DND-41 (cell line): ENCODE results near the gene UBN2.

Experiments used
- ATAC-seq: fragments of 200-7000 bp; cut with Tn5 transposase; 3 replicates; pipeline ENCODE4 v1.9.1; 2021; ENCODE audit warnings: low read depth; ENCODE audit not compliant: insufficient read depth
- DNase-seq: peaks from one replicate; pipeline ENCODE4 v3.0.0-alpha.2; 2020
- H2AFZ ChIP-seq: 2 replicates; pipeline ENCODE4 v1.6.0; 2012; ENCODE audit warnings: low read depth, low read length
- H3K27ac ChIP-seq: 2 replicates; pipeline ENCODE4 v1.5.1; 2012; ENCODE audit warnings: low read length, inconsistent platforms
- H3K27me3 ChIP-seq: fragments of 200-600 bp; sonication (generic); 2 replicates; pipeline ENCODE4 v1.6.0; 2012; ENCODE audit warnings: low read length, mild to moderate bottlenecking, inconsistent platforms; ENCODE audit not compliant: insufficient read depth, poor library complexity
- H3K36me3 ChIP-seq: 2 replicates; pipeline ENCODE4 v1.5.1; 2012; ENCODE audit warnings: low read length, inconsistent platforms; ENCODE audit not compliant: insufficient read depth
- H3K4me1 ChIP-seq: 2 replicates; pipeline ENCODE4 v1.5.1; 2012; ENCODE audit warnings: mild to moderate bottlenecking, low read length; ENCODE audit not compliant: insufficient read depth
- H3K4me2 ChIP-seq: 2 replicates; pipeline ENCODE4 v1.6.0; 2012; ENCODE audit warnings: mild to moderate bottlenecking, moderate library complexity, low read length, inconsistent platforms; ENCODE audit not compliant: insufficient read depth
- H3K4me3 ChIP-seq, 2 experiments: fragments of 200-600 bp in 1 of 2; shearing (Covaris generic) in 1 of 2; 2 replicates each; pipeline ENCODE4 v1.5.1; 2012 to 2016; ENCODE audit warnings: inconsistent platforms in 2 of 2, low read length in 2 of 2, mild to moderate bottlenecking in 2 of 2, low read depth in 1 of 2, moderate library complexity in 1 of 2
- H3K79me2 ChIP-seq: 2 replicates; pipeline ENCODE4 v1.6.0; 2012; ENCODE audit warnings: low read length, inconsistent platforms; ENCODE audit not compliant: insufficient read depth
- H3K9ac ChIP-seq: 2 replicates; pipeline ENCODE4 v1.6.0; 2012; ENCODE audit warnings: low read depth, mild to moderate bottlenecking, inconsistent platforms, low read length, moderate library complexity
- H3K9me3 ChIP-seq: 2 replicates; pipeline ENCODE4 v1.5.1; 2012; ENCODE audit warnings: low read length, moderate library complexity, mild to moderate bottlenecking, inconsistent platforms; ENCODE audit not compliant: insufficient read depth, severe bottlenecking
- H4K20me1 ChIP-seq: 2 replicates; pipeline ENCODE4 v1.6.0; 2012; ENCODE audit warnings: low read length; ENCODE audit not compliant: insufficient read depth
- EZH2 ChIP-seq: IDR thresholded peaks from 3 replicates; pipeline ENCODE4 v1.6.1; 2012; ENCODE audit warnings: borderline replicate concordance, low read depth, mild to moderate bottlenecking, moderate library complexity, low read length, inconsistent platforms; ENCODE audit not compliant: severe bottlenecking
- TF ChIP-seq, protein P1 (sequence below): IDR thresholded peaks from 2 replicates; pipeline ENCODE4 v1.5.1; 2012; ENCODE audit warnings: borderline replicate concordance, low read length, moderate library complexity, mild to moderate bottlenecking; ENCODE audit not compliant: poor library complexity, severe bottlenecking; ENCODE audit errors: extremely low read depth

The UBN2 gene

DNA sequence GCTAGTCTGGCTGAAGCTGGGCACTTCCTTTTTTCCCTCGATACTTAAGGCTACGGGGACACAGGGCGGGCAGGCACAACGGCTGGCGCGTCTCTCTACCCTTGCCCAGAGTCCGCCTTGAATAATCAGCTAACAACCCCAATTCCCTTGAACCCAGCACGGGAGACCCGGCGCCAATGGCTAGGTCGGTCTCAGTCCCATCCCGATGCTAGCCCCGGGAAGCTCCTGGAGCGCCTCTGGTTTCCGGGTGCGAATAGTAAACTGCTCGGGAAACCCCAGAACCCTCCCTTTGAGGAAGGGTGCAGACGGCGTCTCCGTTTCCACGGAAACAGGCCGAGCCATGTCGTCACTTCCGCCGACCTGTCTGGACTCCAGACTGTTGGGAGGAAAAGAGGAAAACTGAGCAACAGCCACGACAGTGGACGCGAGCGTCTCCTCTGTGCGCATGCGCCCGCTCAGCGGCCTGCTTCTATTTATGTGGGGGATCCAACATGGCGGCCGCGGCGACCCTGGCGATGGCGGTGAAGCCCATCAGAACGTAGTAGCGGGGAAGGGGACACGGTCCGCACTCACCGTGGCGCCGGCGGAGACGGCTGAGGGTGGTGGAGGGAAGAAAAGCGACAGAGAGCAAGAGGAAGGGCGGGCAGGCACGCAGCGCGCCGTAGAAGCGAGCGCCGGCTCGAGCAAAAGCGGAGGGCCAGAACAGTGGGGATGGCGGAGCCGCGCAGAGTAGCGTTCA is at the start of gene UBN2:
Gene UBN2 (plus strand): TSS at position 464 of the 739 bp plus-strand sequence. CDS start 248 bp downstream, at position 712.
- H2AFZ ChIP-seq = peak within 1 kb of the TSS; percentile 99
- DNase-seq (peak; percentile 95), ATAC-seq (peak; percentile 90)
- H3K4me2 ChIP-seq = peak within 1 kb of the TSS; percentile 99
- H3K4me3 ChIP-seq = peak within 1 kb of the TSS; percentile 89 to 98
- peak within 1 kb of the TSS; percentile 97 for H3K9ac ChIP-seq
- H3K27me3 ChIP-seq = no peaks in the 10 kb centered on the region
- no peak for TF ChIP-seq EZH2
- peaks cover 36% of the 10 kb centered on the region for H3K4me1 ChIP-seq
- H3K36me3 ChIP-seq = no peaks in the 10 kb centered on the region; the same call in 1 of the 2 replicates
- no peaks in the 10 kb centered on the region for H3K9me3 ChIP-seq
- H3K79me2 ChIP-seq = peaks cover 47% of the 10 kb centered on the region
- peak within 1 kb of the TSS; percentile 83 for H3K27ac ChIP-seq
- H4K20me1 ChIP-seq = peaks cover 5% of the 10 kb centered on the region

DNA sequence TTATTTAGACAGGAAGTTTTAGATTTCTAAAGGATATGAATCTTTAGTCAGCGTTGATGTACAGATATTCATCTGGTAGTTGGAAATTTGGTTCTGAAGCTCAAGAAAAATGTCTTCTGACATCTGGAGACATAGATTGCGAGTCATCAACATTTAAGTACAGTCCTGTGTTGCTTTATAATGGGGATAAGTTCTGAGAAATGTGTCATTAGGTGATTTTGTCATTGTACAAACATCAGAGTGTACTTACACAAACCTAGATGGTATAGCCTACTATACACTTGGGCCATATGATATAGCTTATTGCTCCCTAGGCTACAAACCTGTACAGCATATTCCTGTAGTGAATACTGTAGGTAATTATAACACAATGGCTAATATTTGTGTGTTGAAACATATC is 49.6 kb upstream of the UBN2 start:
- Histone ChIP-seq H3K4me3 (no peak overlapping the region), H3K27me3 (no peaks in the 10 kb centered on the region), H3K27ac (no peak overlapping the region), H3K36me3 (peaks cover 12% of the 10 kb centered on the region; the same call in 1 of the 2 replicates), H3K9me3 (no peaks in the 10 kb centered on the region), H4K20me1 (no peaks in the 10 kb centered on the region), H3K79me2 (no peaks in the 10 kb centered on the region), H3K4me2 (no peak overlapping the region), H3K4me1 (no peaks in the 10 kb centered on the region), H3K9ac (no peak overlapping the region), H2AFZ (no peak overlapping the region)
- TF ChIP-seq, protein P1, sequence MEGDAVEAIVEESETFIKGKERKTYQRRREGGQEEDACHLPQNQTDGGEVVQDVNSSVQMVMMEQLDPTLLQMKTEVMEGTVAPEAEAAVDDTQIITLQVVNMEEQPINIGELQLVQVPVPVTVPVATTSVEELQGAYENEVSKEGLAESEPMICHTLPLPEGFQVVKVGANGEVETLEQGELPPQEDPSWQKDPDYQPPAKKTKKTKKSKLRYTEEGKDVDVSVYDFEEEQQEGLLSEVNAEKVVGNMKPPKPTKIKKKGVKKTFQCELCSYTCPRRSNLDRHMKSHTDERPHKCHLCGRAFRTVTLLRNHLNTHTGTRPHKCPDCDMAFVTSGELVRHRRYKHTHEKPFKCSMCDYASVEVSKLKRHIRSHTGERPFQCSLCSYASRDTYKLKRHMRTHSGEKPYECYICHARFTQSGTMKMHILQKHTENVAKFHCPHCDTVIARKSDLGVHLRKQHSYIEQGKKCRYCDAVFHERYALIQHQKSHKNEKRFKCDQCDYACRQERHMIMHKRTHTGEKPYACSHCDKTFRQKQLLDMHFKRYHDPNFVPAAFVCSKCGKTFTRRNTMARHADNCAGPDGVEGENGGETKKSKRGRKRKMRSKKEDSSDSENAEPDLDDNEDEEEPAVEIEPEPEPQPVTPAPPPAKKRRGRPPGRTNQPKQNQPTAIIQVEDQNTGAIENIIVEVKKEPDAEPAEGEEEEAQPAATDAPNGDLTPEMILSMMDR = no peak
- no peak for TF ChIP-seq EZH2
- DNase-seq = no peak
- ATAC-seq = no peak

DNA sequence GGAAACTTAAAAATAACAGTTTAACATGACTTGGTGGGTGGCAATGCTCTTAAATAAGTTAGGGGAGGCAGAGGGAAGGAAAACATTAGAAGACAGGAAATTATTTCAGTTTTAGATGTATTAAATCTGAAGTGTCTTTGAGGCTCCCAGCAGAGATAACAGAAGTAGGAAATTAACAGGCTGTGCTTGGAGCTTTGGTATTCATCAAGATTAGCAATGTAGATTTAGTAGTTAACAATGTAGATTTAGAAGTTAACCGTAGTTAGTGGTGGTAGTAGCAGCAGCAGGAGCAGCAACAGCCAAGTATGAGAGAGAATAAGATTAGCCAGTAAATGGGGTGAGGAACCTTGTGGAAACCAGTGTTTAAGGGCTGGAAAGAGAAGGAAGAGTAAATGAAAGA is 48.7 kb upstream of the UBN2 start:
- no peaks in the 10 kb centered on the region for H3K79me2 ChIP-seq
- H3K4me2 ChIP-seq = no peak overlapping the region
- H3K36me3 ChIP-seq = peaks cover 12% of the 10 kb centered on the region; the same call in 1 of the 2 replicates
- H3K27me3 ChIP-seq = no peaks in the 10 kb centered on the region
- H3K4me1 ChIP-seq = no peaks in the 10 kb centered on the region
- H4K20me1 ChIP-seq = no peaks in the 10 kb centered on the region
- DNase-seq = no peak
- no peak for ATAC-seq
- TF ChIP-seq EZH2 = no peak
- TF ChIP-seq, protein P1 = no peak
- no peak overlapping the region for H3K9ac ChIP-seq
- no peak overlapping the region for H2AFZ ChIP-seq
- no peaks in the 10 kb centered on the region for H3K9me3 ChIP-seq
- no peak overlapping the region for H3K4me3 ChIP-seq
- H3K27ac ChIP-seq = no peak overlapping the region

DNA sequence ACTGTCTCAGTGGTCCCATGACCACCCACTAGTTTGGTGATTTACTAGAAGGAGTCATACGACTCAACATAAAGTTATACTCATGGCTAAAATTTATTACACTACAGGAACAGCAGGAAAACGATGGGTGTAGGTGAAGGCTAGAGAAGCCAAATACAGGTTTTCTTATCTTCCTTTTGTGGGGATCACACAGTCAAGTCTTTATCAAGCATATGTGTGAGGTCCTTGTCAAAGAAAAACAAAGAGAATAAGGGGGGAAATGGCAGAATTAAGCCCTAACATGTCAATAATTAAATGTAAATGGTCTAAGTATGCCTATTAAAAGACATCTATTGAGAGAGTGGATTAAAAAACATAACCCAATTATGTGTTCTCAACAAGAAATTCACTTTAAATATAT is 47.8 kb upstream of the UBN2 start:
- no peak for ATAC-seq
- Histone ChIP-seq H3K27ac (no peak overlapping the region), H3K4me3 (no peak overlapping the region)

More for the DNA sequence above, 47.8 kb upstream of the UBN2 start:
- no peaks in the 10 kb centered on the region for H3K79me2 ChIP-seq
- no peak for TF ChIP-seq EZH2
- TF ChIP-seq, protein P1 = no peak
- no peaks in the 10 kb centered on the region for H3K4me1 ChIP-seq
- no peak for DNase-seq
- H3K36me3 ChIP-seq = peaks cover 12% of the 10 kb centered on the region; the same call in 1 of the 2 replicates
- H3K9ac ChIP-seq = no peak overlapping the region
- no peaks in the 10 kb centered on the region for H3K9me3 ChIP-seq
- H3K4me2 ChIP-seq = no peak overlapping the region
- no peak overlapping the region for H2AFZ ChIP-seq
- no peaks in the 10 kb centered on the region for H3K27me3 ChIP-seq
- H4K20me1 ChIP-seq = no peaks in the 10 kb centered on the region
